NCI-H526 treated with DMSO at 0.1 percent for 48 hours (cell line): Measurements from ENCODE around the gene TMEM200B.
"Not testable (repeated sequence)": the region's sequence is repeated elsewhere in the genome, so short reads cannot be mapped to it uniquely, and the experiment has no call there.

Source experiments
- DNase-seq: peaks from one replicate; lab custom pipeline; 2025; lab: John Stamatoyannopoulos, UW

The TMEM200B gene

DNA sequence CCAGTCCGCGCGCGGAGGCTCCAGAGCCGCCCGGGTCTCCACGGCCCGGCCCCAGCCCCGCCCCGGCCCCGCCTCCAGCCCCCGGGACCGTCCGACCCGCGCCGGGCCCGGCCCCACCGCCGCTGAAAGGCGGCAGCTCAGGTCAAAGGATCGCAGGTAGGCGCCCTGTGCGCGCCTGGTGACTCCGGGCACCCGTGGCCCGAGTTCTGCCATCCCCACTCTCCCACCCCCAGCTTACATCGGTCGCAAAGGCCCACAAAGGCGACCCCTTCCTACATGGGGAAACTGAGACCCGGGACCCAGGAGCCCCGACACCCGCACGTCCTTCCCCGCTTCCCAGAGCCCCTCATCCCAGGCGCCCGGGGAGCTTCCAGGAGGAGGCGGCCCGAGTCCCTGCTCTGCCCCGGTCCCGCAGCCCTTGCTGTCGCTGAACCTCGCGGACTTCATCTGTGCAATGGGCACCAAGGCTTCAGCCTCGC is at the start of gene TMEM200B:
TMEM200B (minus strand) TSS at position 17 of the 479 bp plus-strand sequence. CDS start 2,075 bp downstream, outside the sequence.
- DNase-seq, result no peak

DNA sequence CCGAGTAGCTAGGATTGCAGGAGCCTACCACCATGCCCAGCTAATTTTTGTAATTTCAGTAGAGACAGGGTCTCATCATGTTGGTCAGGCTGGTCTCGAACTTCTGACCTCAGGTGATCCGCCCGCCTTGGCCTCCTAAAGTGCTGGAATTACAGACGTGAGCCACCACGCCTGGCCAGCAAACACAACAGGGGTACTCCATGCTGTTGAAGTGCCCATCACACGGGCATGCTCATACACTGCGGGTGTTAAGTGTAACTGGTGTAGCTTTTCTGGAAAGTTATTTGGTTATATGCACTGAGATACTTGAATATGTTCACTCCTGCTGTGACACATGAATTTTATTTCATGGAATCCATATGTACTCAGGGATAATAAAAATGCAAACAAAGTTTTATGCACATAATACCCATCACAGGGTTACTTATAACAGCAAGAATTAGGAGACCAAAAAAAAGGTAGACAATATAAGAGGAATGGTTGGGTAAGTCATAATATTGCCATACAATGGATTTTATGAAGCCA is 48.8 kb upstream of the TMEM200B start:
- DNase-seq, result no peak

DNA sequence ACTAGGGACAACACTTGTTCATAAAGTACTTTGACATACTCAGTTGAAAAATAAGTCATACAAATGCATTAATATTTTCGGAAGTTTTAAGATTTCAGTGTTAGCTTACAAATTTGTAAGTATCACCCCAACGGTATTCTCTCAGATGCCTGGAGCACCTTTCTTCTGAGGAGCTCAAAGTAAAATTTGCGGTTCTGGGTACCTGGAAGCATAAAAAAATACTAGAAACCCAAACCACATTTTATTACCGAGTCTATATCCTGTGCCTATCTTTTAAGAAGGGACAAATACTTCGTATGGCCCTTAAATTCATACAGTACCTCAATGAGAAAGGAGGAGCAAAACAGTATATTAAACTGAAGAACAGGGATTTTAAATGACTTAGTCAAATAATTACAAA is 47.8 kb upstream of the TMEM200B start:
- DNase-seq, result no peak

DNA sequence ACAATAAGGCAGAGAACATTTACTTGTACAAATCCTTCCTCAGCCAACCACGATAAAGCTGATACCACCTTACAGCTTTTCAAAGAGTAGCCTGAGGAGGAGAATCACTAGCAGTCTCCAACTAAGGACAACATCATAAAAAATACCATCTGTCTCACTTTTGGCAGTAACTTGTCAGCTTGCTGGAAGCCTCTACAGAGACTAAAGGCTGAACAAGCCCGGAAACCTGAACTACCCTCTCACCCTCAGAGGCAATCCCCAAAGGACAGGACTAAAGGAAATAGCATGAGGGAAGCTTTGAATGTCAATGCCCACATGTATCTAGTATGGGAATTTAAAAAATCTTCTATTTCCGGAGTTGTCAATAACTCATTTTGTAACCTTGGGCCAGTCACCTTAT is 47.4 kb upstream of the TMEM200B start:
- no peak for DNase-seq

DNA sequence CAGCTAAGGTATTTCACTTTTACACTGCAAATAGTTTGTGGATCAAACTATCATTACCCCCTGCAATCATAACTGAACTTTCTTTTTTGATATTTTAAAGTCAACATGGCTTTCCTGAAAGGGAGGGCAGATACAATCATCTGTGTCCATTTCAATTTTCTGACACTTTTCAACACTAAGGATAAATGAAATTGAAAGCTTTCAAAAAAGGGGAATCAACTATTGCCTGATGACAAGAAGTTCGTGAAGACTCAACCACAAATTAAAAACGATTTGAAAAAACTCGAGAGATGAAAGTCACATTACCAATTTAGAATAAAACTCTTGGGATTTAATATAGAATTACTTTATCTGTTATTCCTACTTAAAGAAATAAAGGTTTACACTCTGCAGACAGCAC is 46.3 kb upstream of the TMEM200B start:
- no peak for DNase-seq

DNA sequence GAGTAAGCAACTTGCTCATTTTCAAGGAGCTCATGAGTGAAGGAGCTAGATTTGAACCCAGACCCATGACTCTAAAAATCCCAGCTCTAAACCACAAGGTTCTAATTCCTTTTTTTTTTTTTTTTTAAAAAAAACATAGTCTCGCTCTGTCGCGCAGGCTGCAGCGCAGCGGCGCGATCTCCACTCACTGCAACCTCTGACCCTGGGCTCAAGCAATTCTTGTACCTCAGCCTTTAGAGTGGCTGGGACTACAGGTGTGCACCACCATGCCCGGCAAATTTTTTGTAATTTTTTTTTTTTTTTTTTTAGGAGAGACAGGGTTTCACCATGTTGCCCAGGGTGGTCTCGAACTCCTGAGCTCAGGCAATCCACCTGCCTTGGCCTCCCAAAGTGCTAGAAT is 44.2 kb upstream of the TMEM200B start:
- no peak for DNase-seq

DNA sequence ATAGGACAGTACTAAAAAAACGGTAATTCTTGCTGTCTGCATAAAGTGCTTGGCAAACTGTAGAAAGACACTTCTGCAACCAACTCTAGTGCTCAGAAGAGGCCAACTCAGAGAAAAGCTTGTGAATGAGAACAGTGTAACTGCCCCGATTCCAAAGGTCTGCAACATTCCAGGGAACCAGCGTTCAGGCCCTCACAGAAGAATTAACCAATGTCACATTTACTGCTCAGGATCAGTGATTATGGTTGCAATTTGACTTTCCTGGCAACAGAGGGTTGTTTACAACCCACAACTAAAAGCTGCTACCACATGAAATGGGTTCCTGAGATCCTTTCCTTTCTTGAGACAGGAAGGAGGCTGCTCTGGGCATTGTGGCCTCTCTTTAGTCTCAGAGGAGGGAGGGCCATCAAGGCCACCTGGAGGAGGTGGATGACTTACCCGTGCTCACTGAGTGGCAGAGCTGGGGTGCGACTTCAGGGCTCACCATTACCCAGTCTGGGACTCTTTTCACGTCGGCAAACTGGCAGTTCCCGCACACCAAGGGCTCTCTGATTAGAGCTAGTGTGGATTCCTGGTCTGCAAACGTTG is 42.7 kb upstream of the TMEM200B start:
- DNase-seq, result no peak

DNA sequence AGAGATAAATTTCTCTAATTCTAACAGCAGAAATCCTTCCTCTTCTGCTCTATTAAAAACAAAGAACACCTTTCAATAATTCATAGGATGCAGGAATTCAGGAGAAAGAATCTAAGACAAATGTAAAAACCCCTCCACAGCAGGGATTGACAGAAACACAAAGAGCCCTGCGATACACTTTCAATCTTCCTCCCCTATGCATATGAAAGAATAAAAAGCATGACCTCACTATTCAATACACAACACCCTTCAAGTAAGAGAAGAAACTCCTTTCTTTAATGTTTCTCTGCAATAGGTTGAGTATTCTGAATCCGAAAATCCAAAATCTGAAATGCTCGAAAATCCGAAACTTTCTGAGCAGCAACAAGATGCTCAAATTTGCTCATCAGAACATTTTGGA is 40.9 kb upstream of the TMEM200B start:
- no peak for DNase-seq

DNA sequence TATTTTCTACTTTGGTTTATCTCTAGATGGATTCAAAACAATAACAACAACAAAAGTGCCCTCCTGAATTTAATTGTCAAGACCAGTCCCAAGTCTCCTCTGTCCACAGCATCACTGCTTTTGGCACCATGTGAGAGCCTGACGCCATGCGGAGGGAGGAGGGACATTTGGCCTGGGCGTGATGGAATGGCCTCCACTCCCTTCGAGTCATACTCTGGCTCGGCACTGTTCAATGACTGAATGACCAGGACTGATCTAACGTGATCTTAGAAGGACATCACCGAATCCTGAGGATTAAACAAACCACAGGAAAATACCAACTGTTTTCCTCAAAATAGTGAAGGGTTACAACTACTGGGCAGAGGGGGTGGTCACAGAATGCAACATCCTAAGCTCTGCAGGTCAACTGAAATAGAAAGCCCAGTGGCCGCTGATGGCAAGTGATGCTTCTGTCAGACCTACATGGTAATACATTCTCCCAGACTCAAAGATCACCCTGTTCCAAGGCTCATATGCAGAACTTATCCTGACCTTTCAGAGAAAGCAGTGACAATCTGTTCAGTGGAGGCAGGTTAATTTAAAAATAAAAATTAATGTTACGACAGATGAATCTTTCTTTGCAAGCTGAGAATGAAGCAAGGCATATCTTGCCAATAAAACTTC is 38.9 kb upstream of the TMEM200B start:
- DNase-seq, result no peak

DNA sequence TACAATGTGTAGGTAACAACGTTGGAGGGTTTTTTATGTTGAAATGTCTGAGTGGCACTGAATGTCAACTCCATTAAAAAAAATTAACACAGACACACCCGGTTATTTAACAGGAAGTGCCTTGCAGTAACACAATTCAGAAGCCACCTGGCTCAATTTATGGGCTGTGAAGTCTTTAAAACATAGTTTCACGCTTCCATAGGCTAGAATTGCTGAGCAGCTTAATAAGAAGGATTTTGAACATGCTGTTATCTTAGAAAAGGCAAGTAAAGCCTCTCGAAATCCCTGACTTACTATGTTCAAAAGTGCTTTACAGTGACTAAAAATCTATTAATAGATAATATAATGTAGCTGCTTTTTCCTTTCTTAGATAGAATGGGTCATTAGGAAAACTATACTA is 38.3 kb upstream of the TMEM200B start:
- no peak for DNase-seq

DNA sequence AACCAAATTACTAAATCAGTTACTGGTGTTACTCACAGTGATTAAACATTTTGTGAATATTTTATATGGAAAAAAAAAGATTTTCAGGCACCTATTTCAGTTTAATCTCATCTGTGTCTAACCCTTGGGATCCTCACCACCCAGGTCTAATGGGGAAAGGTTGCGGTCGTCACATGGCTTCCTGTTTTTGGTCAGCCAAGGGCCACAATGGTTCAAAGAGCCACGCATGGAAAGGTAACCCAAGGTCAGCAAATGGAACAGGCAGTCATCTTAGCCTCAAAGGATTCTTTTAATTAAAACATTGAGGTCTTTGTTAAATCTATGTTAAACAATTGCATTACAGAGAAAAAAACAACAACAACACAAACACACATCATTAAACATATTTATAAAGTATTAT is 36.1 kb upstream of the TMEM200B start:
- DNase-seq, result no peak

DNA sequence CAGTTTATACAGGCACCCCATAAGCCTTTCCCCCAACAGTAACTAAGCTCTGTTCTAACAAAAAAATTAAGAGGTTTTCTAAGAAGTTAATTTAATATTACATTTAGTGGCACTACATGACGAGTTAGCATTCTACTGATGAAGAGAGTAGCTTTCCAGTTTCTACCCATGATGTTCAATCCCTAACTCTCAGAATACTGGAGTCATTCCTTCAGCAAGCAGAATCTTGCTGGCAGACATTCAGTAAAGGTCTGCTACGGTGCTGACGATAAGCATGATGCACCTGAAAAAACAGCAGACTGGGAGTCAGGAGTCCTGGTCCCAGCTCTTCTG is 33.5 kb upstream of the TMEM200B start:
- no peak for DNase-seq

DNA sequence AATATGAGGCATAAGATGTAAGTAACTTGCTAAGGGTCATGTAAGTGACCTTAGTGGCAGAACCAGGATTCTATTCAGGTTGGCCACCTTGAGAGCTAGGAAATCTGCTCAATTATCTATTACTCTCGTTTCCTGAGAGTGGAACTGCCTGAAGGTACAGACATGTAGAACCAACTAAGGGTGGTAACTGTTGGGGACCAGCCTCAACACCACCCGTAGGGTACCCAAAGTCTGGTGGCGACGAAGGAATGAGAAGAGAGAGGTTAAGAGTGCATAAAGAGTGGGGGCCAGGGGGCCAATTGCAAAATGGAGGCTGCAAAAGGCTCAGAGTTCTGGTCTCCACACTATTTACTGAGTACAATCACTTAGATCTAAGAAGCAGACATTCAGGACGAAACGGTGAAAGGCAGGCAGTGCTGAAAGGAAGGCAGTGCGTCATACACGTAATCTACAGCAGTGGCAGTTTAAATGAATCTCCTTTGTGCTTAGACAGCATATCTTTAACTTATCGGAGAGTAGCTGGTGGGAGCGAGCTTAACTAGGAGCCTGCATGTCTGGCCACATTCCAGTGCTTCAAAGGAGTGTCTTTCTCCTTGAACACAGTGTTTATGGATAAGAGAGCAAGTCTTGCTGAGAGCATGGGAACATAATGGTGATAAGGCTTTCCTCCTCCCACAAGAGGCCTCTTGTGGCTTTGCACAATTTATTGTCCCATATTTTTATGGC is 33.0 kb upstream of the TMEM200B start:
- no peak for DNase-seq

DNA sequence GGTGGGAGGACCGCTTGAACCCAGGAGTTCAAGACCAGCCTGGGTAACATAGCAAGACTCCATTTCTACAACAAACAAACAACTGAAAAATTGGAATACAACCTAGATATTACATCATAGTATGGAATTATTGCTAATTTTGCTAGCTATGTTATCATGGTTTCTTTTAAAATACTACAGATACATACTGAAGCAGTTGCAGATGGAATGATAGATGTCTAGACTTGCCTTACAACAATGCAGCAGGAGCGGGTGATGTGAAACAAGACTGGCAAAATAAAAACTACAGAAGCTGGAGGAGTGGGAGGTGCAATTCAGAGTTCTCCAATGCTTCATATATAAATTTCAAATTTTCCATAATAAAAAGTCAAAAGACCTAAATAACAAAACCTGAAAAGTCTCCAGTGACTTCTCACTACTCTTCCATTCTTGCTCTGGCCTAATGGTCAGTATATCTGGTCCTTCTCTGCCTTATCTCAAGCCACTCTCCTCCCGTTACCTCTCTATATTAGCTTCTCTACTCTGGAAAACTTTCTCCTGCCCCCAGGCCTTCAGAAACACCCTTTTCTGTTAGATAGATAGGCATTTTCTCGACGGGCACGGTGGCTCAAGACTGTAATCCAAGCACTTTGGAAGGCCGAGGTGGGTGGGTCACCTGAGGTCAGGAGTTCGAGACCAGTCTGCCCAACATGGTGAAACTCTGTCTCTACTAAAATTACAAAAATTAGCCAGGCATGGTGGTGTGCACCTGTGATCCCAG is 28.5 kb upstream of the TMEM200B start:
- no peak for DNase-seq

DNA sequence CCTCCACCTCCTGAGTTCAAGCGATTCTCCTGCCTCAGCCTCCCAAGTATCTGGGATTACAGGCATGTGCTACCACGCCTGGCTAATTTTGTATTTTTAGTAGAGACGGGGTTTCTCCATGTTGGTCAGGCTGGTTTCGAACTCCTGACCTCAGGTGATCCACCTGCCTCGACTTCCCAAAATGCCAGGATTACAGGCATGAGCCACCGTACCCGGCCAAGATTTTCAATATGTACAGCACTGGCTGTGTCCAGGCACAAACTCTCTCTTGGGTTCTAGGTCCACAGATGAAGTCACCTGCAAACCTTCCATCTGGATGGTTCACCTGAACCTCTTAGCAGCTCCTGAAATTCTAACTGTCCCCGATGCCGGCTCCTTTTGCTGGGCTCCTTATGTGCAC is 26.6 kb upstream of the TMEM200B start:
- DNase-seq, result not testable (repeated sequence)

DNA sequence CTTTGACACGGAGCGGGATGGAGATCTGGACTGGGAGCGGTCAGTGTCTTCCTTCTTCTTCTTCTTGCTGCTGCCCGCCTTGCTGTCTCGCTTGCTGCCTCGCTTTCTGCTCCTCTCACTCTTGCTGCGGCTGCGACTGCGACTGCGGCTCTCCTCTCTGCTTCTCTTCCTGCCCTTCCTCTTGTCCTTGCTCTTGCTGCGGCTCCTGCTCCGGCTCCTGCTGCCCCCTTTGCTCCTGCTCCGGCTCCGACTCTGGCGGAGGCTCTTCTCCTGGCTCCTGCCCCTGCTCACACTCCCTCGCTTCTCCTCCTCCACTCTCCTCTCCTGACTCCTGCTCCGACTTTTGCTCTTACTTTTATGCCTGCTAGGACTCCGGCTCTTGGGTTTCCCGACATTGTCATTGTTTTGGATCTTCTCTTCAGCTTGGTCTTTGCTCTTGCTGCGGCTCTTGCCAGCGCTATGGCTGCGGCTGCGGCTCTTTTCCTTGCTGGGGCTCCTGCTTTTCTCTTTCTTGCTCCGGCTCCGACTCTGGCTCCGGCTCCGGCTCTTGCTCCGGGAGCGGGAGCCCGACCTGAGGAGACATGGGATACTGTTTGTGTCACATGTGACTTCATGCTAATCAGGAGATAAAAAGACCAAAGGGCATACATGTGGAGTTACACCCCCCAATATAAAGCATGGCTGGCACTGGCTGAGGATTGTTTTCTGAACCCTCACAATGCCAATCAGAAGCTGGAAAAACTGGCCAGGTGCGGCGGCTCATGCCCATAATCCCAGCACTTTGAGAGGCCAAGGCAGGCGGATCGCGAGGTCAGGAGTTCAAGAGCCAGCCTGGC is 25.2 kb upstream of the TMEM200B start:
- DNase-seq, result no peak

DNA sequence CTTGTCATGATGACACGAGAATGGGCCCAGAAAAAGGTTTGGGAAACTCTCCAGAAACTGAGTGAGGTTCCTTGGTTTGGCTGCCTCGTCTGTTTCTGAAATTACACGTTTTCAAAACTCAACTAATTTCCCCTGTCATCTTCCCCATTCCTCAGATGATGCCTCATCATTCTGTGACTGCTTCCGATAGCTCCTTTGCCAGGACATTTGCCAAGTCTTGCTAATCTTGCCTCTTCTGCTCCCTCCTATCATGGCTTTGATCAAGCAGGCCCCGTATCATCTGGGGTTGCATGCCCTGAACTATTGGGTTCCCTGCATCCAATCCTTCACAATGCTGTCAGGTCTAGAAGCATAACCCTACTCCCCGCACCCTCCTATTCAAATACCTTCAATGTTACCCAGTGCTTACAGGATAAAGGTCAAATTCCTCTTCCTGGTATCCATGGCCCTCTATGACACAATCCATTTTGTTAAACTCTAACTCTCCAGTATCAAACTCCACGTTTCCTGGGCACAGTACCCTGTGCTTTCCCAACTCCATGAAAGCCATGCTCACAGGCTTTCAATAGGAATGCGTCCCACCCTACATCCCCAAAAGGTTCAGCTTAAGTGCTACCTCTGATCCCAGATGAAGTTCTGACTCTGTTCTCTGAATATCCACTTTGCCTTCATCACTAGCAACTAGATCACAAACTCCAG is 22.2 kb upstream of the TMEM200B start:
- DNase-seq, result no peak

DNA sequence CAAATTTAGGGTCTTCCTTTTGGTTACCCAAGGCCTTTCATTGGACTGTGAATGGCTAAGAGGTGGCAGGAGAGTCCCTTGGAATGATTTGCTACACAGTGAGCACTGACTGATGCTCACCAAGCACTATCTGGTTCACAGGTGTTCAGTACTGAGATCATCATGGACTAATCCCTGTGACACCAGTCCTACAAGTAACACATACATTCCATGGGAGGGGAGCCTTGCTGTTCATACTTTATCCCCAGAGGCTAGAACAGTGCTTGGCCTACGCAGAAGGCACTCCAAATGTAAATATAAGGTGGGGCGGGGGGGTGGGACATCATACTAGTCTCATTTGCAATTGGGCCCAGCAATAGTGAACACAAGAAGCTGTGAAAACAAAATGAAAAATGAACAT is 20.5 kb upstream of the TMEM200B start:
- no peak for DNase-seq

DNA sequence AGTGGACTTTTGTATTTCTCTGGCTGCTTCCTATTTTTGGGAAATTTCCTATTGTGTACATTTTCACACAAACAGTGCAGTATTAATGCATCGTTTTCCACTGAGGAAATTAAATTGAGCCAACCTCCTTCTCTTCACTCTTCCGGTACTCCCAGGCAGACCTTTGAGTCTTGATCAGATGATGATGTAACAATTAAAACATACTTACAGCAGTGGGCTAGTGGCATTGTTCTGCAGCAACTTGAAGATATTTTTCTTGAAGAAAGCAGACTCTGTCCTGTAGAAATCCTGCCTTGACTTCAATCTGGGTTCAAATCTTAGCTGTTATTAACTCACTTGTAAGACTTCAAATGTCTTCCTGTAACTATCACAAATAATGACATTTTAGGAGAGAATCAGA is 19.0 kb upstream of the TMEM200B start:
- DNase-seq, result no peak

DNA sequence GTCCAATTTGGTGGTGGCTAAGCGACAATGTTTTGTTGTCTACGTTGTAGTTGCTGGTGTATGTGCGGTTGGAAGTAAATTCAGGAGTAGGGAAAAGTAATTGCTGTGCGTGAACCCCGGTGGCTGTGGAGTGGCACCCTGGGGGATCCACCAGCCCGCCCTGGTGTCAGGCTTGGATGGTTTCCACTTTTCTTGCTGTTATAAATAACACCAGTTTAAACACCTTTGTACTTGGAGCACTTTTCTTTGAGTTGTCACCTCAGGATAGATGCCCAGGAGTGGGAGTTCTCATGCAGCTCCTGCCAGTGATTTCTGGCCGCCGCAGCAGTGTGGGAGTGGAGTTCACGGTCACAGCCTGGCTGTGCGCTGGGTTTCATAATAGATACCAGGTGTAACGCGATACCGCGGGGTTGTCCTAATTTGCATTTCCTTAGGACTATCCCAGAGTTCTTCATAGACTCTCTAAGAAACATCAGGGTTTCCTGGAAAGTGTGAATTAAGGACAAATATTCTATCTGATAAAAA is 12.8 kb upstream of the TMEM200B start:
- DNase-seq, result no peak

DNA sequence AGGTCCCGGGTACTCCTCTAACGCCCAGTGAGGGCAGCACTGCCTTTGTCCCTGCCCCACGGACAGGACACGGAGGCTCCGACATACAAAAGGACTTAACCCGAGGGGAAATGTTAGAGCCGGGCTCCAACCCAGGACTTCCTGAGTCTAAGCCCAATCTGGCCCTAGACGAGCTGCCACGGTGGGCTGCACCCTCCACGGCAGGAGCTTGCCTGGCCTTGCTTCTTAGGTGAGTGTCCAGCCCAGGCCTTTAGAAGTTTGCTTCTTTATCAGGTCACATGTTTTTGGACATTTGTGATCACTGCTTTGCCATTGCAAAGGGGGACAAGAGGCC is 11.0 kb upstream of the TMEM200B start:
- no peak for DNase-seq
